Trophoblast cell (in vitro differentiated cells and primary cell): ENCODE data around the gene SRP68.

ENCODE experiments used
- DNase-seq, 2 donors: peaks; one replicate each; pipeline ENCODE4 v3.0.0-alpha.2; 2016
- H2AFZ ChIP-seq: 2 replicates; pipeline ENCODE4 v1.6.1; 2013; ENCODE audit warnings: low read length, moderate library complexity, mild to moderate bottlenecking; ENCODE audit not compliant: insufficient read depth, poor library complexity
- H2AK5ac ChIP-seq: 2 replicates; pipeline ENCODE4 v1.6.1; 2013; ENCODE audit warnings: mild to moderate bottlenecking, low read length
- H2BK120ac ChIP-seq: 2 replicates; pipeline ENCODE4 v1.6.1; 2013; ENCODE audit warnings: low read length, mild to moderate bottlenecking, moderate library complexity; ENCODE audit not compliant: insufficient read depth, poor library complexity
- H2BK12ac ChIP-seq: 2 replicates; pipeline ENCODE4 v1.6.1; 2013; ENCODE audit warnings: mild to moderate bottlenecking, low read length, moderate library complexity
- H2BK5ac ChIP-seq: 2 replicates; pipeline ENCODE4 v1.6.1; 2013; ENCODE audit warnings: low read length, low read depth, moderate library complexity, mild to moderate bottlenecking; ENCODE audit not compliant: poor library complexity
- H3K14ac ChIP-seq: 2 replicates; pipeline ENCODE4 v1.6.1; 2013; ENCODE audit warnings: mild to moderate bottlenecking, low read length
- H3K18ac ChIP-seq: 2 replicates; pipeline ENCODE4 v1.6.1; 2013; ENCODE audit warnings: mild to moderate bottlenecking, low read length
- H3K23ac ChIP-seq: 2 replicates; pipeline ENCODE4 v1.6.1; 2013; ENCODE audit warnings: low read length
- H3K27ac ChIP-seq: 2 replicates; pipeline ENCODE4 v1.5.1; 2013; ENCODE audit warnings: low read depth, mild to moderate bottlenecking, inconsistent platforms, low read length, moderate library complexity
- H3K27me3 ChIP-seq: 2 replicates; pipeline ENCODE4 v1.6.1; 2013; ENCODE audit warnings: inconsistent platforms, mild to moderate bottlenecking, low read length, moderate library complexity; ENCODE audit not compliant: insufficient read depth
- H3K36me3 ChIP-seq, 2 experiments: 1 replicate in 1 of 2; 2 replicates in 1 of 2; pipeline ENCODE4 v1.6.1; 2013; ENCODE audit warnings: low read length in 2 of 2, mild to moderate bottlenecking in 2 of 2, moderate library complexity in 1 of 2; ENCODE audit not compliant: insufficient read depth in 2 of 2, control insufficient read depth in 1 of 2
- H3K4ac ChIP-seq: 2 replicates; pipeline ENCODE4 v1.6.1; 2013; ENCODE audit warnings: low read depth, mild to moderate bottlenecking, low read length, moderate library complexity
- H3K4me1 ChIP-seq, 2 experiments: 1 replicate in 1 of 2; 2 replicates in 1 of 2; pipeline ENCODE4 v1.6.1; 2013; ENCODE audit warnings: low read length in 2 of 2, mild to moderate bottlenecking in 2 of 2, moderate library complexity in 1 of 2; ENCODE audit not compliant: insufficient read depth in 2 of 2, control insufficient read depth in 1 of 2
- H3K4me2 ChIP-seq: 2 replicates; pipeline ENCODE4 v1.6.1; 2013; ENCODE audit warnings: inconsistent platforms, mild to moderate bottlenecking, low read length, moderate library complexity
- H3K4me3 ChIP-seq: 2 replicates; pipeline ENCODE4 v1.5.1; 2013; ENCODE audit warnings: mild to moderate bottlenecking, low read depth, low read length, inconsistent platforms
- H3K79me1 ChIP-seq: one replicate; pipeline ENCODE4 v1.6.1; 2013; ENCODE audit warnings: low read length
- H3K79me2 ChIP-seq: 2 replicates; pipeline ENCODE4 v1.6.1; 2013; ENCODE audit warnings: low read length, mild to moderate bottlenecking; ENCODE audit not compliant: control insufficient read depth, insufficient read depth, poor library complexity
- H3K9ac ChIP-seq: 2 replicates; pipeline ENCODE4 v1.6.1; 2013; ENCODE audit warnings: mild to moderate bottlenecking, low read length
- H3K9me3 ChIP-seq: 2 replicates; pipeline ENCODE4 v1.6.1; 2013; ENCODE audit warnings: low read depth, mild to moderate bottlenecking, control low read depth, inconsistent platforms, low read length; ENCODE audit not compliant: insufficient read depth
- H4K12ac ChIP-seq: 2 replicates; pipeline ENCODE4 v1.6.1; 2013; ENCODE audit warnings: low read depth, mild to moderate bottlenecking, low read length, moderate library complexity
- H4K8ac ChIP-seq: 2 replicates; pipeline ENCODE4 v1.6.1; 2013; ENCODE audit warnings: low read depth, mild to moderate bottlenecking, low read length, moderate library complexity
- H4K91ac ChIP-seq: one replicate; pipeline ENCODE4 v1.6.1; 2013; ENCODE audit warnings: low read depth, mild to moderate bottlenecking, low read length, moderate library complexity
- WGBS: extraction: QIAGEN DNeasy Blood & Tissue Kit; methylation state at CpG from one replicate; pipeline ENCODE4 v1.1.7; 2013; ENCODE audit warnings: missing lambda C conversion rate; ENCODE audit not compliant: insufficient read length, insufficient coverage; ENCODE audit errors: extremely low coverage; 5-methylcytosine and 5-hydroxymethylcytosine counted together

SRP68 gene

GRCh38 chr17:75996665-75997590, 75.4 kb downstream of the SRP68 start:
- Histone ChIP-seq H3K23ac (no peak overlapping the region), H2BK120ac (peak overlapping the region; percentile 61), H2BK5ac (peak overlapping the region; percentile 58), H4K91ac (peak overlapping the region; percentile 78), H3K27me3 (no peaks in the 10 kb centered on the region), H3K79me1 (peaks cover 11% of the 10 kb centered on the region), H3K14ac (peak overlapping the region; percentile 59), H2AK5ac (peak overlapping the region; percentile 85), H4K8ac (peak overlapping the region; percentile 55), H3K4me3 (no peak overlapping the region), H3K4me2 (peak overlapping the region; percentile 18), H3K9ac (no peak overlapping the region), H3K36me3 (peaks cover 11 to 16% of the 10 kb centered on the region in 2 experiments), H3K27ac (peak overlapping the region; percentile 74), H2AFZ (peak overlapping the region; percentile 43), H3K9me3 (peaks cover 6% of the 10 kb centered on the region), H4K12ac (no peak overlapping the region), H3K4ac (no peak overlapping the region), H2BK12ac (peak overlapping the region; percentile 10), H3K18ac (peak overlapping the region; percentile 45), H3K79me2 (peaks cover 2% of the 10 kb centered on the region), H3K4me1 (peaks cover 19 to 21% of the 10 kb centered on the region in 2 experiments)
- no CpG with 5 or more reads among the region's 18 CpGs for WGBS
- peak; percentile 91 to 95 for DNase-seq

- H4K12ac ChIP-seq: no peak overlapping the region
- H2BK120ac ChIP-seq: no peak overlapping the region
- no peak overlapping the region for H3K14ac ChIP-seq
- no peak overlapping the region for H3K4me3 ChIP-seq
- no peak for DNase-seq
- H3K23ac ChIP-seq: no peak overlapping the region
- no peak overlapping the region for H3K27ac ChIP-seq
- peaks cover 11% of the 10 kb centered on the region for H3K79me1 ChIP-seq
- H2AK5ac ChIP-seq: no peak overlapping the region
- no peak overlapping the region for H3K4me2 ChIP-seq
- no peak overlapping the region for H2BK5ac ChIP-seq
- no peaks in the 10 kb centered on the region for H3K27me3 ChIP-seq
- H3K36me3 ChIP-seq: peaks cover 13 to 14% of the 10 kb centered on the region in 2 experiments
- H3K4ac ChIP-seq: no peak overlapping the region
- no peak overlapping the region for H4K91ac ChIP-seq
- WGBS: no CpG with 5 or more reads among the region's 7 CpGs
- H4K8ac ChIP-seq: no peak overlapping the region
- H3K79me2 ChIP-seq: peaks cover 2% of the 10 kb centered on the region
- H2BK12ac ChIP-seq: no peak overlapping the region
- peaks cover 5% of the 10 kb centered on the region for H3K9me3 ChIP-seq
- H3K4me1 ChIP-seq: peaks cover 19 to 21% of the 10 kb centered on the region in 2 experiments
- no peak overlapping the region for H3K9ac ChIP-seq
- H3K18ac ChIP-seq: no peak overlapping the region
- no peak overlapping the region for H2AFZ ChIP-seq
Observed at GRCh38 chr17:75995385-75995925, 76.9 kb downstream of the SRP68 start.

GRCh38 chr17:75994802-75995370, 77.4 kb downstream of the SRP68 start:
- Histone ChIP-seq H3K9me3 (peaks cover 3% of the 10 kb centered on the region), H3K4me2 (no peak overlapping the region), H3K23ac (no peak overlapping the region), H3K9ac (no peak overlapping the region), H2BK120ac (no peak overlapping the region), H2AFZ (no peak overlapping the region), H3K18ac (no peak overlapping the region), H4K12ac (no peak overlapping the region), H3K79me2 (peaks cover 2% of the 10 kb centered on the region), H3K4ac (no peak overlapping the region), H3K14ac (no peak overlapping the region), H3K79me1 (peaks cover 11% of the 10 kb centered on the region), H2BK5ac (no peak overlapping the region), H4K8ac (no peak overlapping the region), H3K4me1 (peaks cover 15 to 17% of the 10 kb centered on the region in 2 experiments), H3K27me3 (no peaks in the 10 kb centered on the region), H3K27ac (no peak overlapping the region), H3K4me3 (no peak overlapping the region), H2BK12ac (no peak overlapping the region), H3K36me3 (peaks cover 14 to 16% of the 10 kb centered on the region in 2 experiments), H4K91ac (no peak overlapping the region), H2AK5ac (no peak overlapping the region)
- no CpG with 5 or more reads among the region's 5 CpGs for WGBS
- DNase-seq: no peak

- Histone ChIP-seq H4K12ac (no peak overlapping the region), H3K14ac (no peak overlapping the region), H2AK5ac (no peak overlapping the region), H3K4me2 (no peak overlapping the region), H3K18ac (no peak overlapping the region), H3K27me3 (no peaks in the 10 kb centered on the region), H2AFZ (no peak overlapping the region), H3K79me2 (no peaks in the 10 kb centered on the region), H2BK5ac (no peak overlapping the region), H3K9me3 (peaks cover 3% of the 10 kb centered on the region), H3K4me1 (no peaks in the 10 kb centered on the region), H4K91ac (no peak overlapping the region), H3K23ac (no peak overlapping the region), H3K79me1 (no peaks in the 10 kb centered on the region), H3K9ac (no peak overlapping the region), H3K4ac (no peak overlapping the region), H3K36me3 (peaks cover 14 to 17% of the 10 kb centered on the region in 2 experiments), H4K8ac (no peak overlapping the region), H3K27ac (no peak overlapping the region), H2BK120ac (no peak overlapping the region), H3K4me3 (peak overlapping the region; percentile 20), H2BK12ac (no peak overlapping the region)
- no CpG with 5 or more reads among the region's 9 CpGs for WGBS
- no peak for DNase-seq
Observed at GRCh38 chr17:75991396-75991795, 80.9 kb downstream of the SRP68 start.
